HepG2 (cell line): ENCODE results near the gene RBPMS2.

Source experiments
- ADNP ChIP-seq: sonication (generic); formaldehyde crosslinking; IDR thresholded peaks from 2 replicates; pipeline ENCODE4 v1.4.0; 2020; ENCODE audit warnings: missing genetic modification reagents
- GLI4 ChIP-seq: sonication (generic); formaldehyde crosslinking; IDR thresholded peaks from 2 replicates; pipeline ENCODE4 v1.5.1; 2020; ENCODE audit warnings: missing genetic modification reagents, mild to moderate bottlenecking, moderate library complexity, borderline replicate concordance
- POLR2AphosphoS2 ChIP-seq: IDR thresholded peaks from 2 replicates; pipeline ENCODE4 v1.6.1; 2011; ENCODE audit warnings: low read depth, low read length, improper control_type of control experiment
- ZNF616 ChIP-seq: sonication (generic); formaldehyde crosslinking; IDR thresholded peaks from 2 replicates; pipeline ENCODE4 v1.5.0; 2020; ENCODE audit warnings: low read depth, mild to moderate bottlenecking, missing genetic modification reagents
- TF ChIP-seq, protein P1 (sequence below): sonication (generic); formaldehyde crosslinking; IDR thresholded peaks from 2 replicates; pipeline ENCODE4 v1.5.0; 2020; ENCODE audit warnings: mild to moderate bottlenecking, missing genetic modification reagents, moderate library complexity

DNA sequence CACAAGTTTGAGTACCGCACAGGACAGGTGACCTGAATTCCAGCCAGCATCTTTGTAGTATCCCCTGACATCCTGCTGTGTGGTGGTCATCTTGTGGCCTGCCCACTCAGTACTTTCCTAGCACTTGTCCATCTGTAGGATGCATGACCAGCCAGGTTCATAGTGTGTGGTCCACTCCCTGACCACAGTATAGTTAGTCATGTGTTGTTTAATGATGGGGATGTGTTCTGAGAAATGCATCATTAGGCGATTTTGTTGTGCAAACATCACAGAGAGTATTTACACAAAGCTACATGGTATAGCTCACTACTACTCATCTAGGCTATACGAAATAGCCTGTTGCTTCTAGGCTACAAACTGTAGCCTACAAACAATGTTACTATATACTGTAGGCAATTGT, 16.9 kb upstream of the RBPMS2 start:
- TF ChIP-seq ZNF616 (CRISPR knock-in tag) = no peak
- no peak for TF ChIP-seq POLR2AphosphoS2
- TF ChIP-seq ADNP (CRISPR knock-in tag) = no peak
- no peak for TF ChIP-seq GLI4
- TF ChIP-seq, protein P1, sequence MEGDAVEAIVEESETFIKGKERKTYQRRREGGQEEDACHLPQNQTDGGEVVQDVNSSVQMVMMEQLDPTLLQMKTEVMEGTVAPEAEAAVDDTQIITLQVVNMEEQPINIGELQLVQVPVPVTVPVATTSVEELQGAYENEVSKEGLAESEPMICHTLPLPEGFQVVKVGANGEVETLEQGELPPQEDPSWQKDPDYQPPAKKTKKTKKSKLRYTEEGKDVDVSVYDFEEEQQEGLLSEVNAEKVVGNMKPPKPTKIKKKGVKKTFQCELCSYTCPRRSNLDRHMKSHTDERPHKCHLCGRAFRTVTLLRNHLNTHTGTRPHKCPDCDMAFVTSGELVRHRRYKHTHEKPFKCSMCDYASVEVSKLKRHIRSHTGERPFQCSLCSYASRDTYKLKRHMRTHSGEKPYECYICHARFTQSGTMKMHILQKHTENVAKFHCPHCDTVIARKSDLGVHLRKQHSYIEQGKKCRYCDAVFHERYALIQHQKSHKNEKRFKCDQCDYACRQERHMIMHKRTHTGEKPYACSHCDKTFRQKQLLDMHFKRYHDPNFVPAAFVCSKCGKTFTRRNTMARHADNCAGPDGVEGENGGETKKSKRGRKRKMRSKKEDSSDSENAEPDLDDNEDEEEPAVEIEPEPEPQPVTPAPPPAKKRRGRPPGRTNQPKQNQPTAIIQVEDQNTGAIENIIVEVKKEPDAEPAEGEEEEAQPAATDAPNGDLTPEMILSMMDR (CRISPR knock-in tag) = no peak
